GM19372 (cell line): ENCODE results near the gene RNF38.
"Not testable (repeated sequence)": the region's sequence is repeated elsewhere in the genome, so short reads cannot be mapped to it uniquely, and the experiment has no call there.

Experiments
- ATAC-seq: cut with Tn5 transposase; IDR thresholded peaks from one replicate; pipeline ENCODE4 v1.9.1; 2021; ENCODE audit warnings: mild to moderate bottlenecking, low read depth, moderate library complexity; ENCODE audit not compliant: unreplicated experiment

The RNF38 gene

GRCh38 chr9:36399980-36400331, at the start of gene RNF38:
TSS of gene RNF38 (minus strand) at chr9:36400269. CDS start at chr9:36400108, 161 bp downstream.
- ATAC-seq = no peak

GRCh38 chr9:36448555-36448954, 48.5 kb upstream of the RNF38 start:
- not testable (repeated sequence) for ATAC-seq

- no peak for ATAC-seq
Measured at GRCh38 chr9:36448017-36448416, 47.9 kb upstream of the RNF38 start.

GRCh38 chr9:36446678-36447077, 46.6 kb upstream of the RNF38 start:
- not testable (repeated sequence) for ATAC-seq

GRCh38 chr9:36445800-36446361, 45.8 kb upstream of the RNF38 start:
- ATAC-seq = no peak

GRCh38 chr9:36444203-36444602, 44.1 kb upstream of the RNF38 start:
- ATAC-seq = no peak

- no peak for ATAC-seq
Measured at GRCh38 chr9:36443581-36443980, 43.5 kb upstream of the RNF38 start.

- ATAC-seq = no peak
Measured at GRCh38 chr9:36442710-36443109, 42.6 kb upstream of the RNF38 start.

GRCh38 chr9:36441966-36442365, 41.9 kb upstream of the RNF38 start:
- ATAC-seq = no peak

GRCh38 chr9:36438536-36439236, 38.6 kb upstream of the RNF38 start:
- no peak for ATAC-seq

GRCh38 chr9:36437790-36438189, 37.7 kb upstream of the RNF38 start:
- no peak for ATAC-seq

GRCh38 chr9:36436909-36437308, 36.8 kb upstream of the RNF38 start:
- ATAC-seq = no peak

- no peak for ATAC-seq
Measured at GRCh38 chr9:36433386-36433785, 33.3 kb upstream of the RNF38 start.

GRCh38 chr9:36431078-36431477, 31.0 kb upstream of the RNF38 start:
- ATAC-seq = no peak

GRCh38 chr9:36426945-36427344, 26.9 kb upstream of the RNF38 start:
- ATAC-seq = no peak

GRCh38 chr9:36426348-36426747, 26.3 kb upstream of the RNF38 start:
- ATAC-seq = no peak

GRCh38 chr9:36424289-36425055, 24.4 kb upstream of the RNF38 start:
- ATAC-seq = no peak

GRCh38 chr9:36423206-36423605, 23.1 kb upstream of the RNF38 start:
- ATAC-seq = no peak

GRCh38 chr9:36416890-36417289, 16.8 kb upstream of the RNF38 start:
- ATAC-seq = no peak

GRCh38 chr9:36415822-36416525, 15.9 kb upstream of the RNF38 start:
- no peak for ATAC-seq

GRCh38 chr9:36411410-36411809, 11.3 kb upstream of the RNF38 start:
- ATAC-seq = not testable (repeated sequence)
